H9 (cell line): ENCODE measurements around the gene PMF1. TPM values are rescaled to one million over a fixed set of nuclear protein-coding genes. Genes with fewer than 3 reads are reported as not detected.

Source experiments
- DNase-seq: peaks from one replicate; pipeline ENCODE4 v3.0.0-alpha.2; 2017
- H2AFZ ChIP-seq: one replicate; pipeline ENCODE4 v1.6.1; 2013; ENCODE audit warnings: mild to moderate bottlenecking, low read length, control low read depth, moderate library complexity
- H2AK5ac ChIP-seq: 2 replicates; pipeline ENCODE4 v1.6.1; 2013; ENCODE audit warnings: low read length, control low read depth, mixed read lengths; ENCODE audit not compliant: insufficient read length
- H2BK120ac ChIP-seq: one replicate; pipeline ENCODE4 v1.6.1; 2013; ENCODE audit warnings: low read depth, mild to moderate bottlenecking, low read length, control low read depth, inconsistent platforms; ENCODE audit not compliant: poor library complexity, severe bottlenecking
- H2BK12ac ChIP-seq: 2 replicates; pipeline ENCODE4 v1.6.1; 2013; ENCODE audit warnings: low read length, control low read depth, mixed read lengths, low read depth; ENCODE audit not compliant: insufficient read length
- H2BK15ac ChIP-seq: 2 replicates; pipeline ENCODE4 v1.6.1; 2013; ENCODE audit warnings: low read depth, low read length, control low read depth
- H2BK20ac ChIP-seq: one replicate; pipeline ENCODE4 v1.6.1; 2013; ENCODE audit warnings: low read depth, mild to moderate bottlenecking, low read length, control low read depth, inconsistent platforms; ENCODE audit not compliant: poor library complexity, severe bottlenecking
- H2BK5ac ChIP-seq: 2 replicates; pipeline ENCODE4 v1.6.1; 2013; ENCODE audit warnings: low read length, control low read depth, mixed read lengths; ENCODE audit not compliant: insufficient read length
- H3K14ac ChIP-seq: 2 replicates; pipeline ENCODE4 v1.6.1; 2013; ENCODE audit warnings: low read length, control low read depth; ENCODE audit not compliant: insufficient read depth
- H3K18ac ChIP-seq: 2 replicates; pipeline ENCODE4 v1.6.1; 2013; ENCODE audit warnings: low read depth, mild to moderate bottlenecking, mixed read lengths, low read length, control low read depth; ENCODE audit not compliant: insufficient read length
- H3K23ac ChIP-seq: 2 replicates; pipeline ENCODE4 v1.6.1; 2013; ENCODE audit warnings: low read length, control low read depth, mixed read lengths, low read depth; ENCODE audit not compliant: insufficient read length
- H3K23me2 ChIP-seq: 2 replicates; pipeline ENCODE4 v1.6.1; 2013; ENCODE audit warnings: low read depth, mild to moderate bottlenecking, mixed read lengths, low read length, control low read depth; ENCODE audit not compliant: insufficient read length, poor library complexity, severe bottlenecking
- H3K27ac ChIP-seq: 2 replicates; pipeline ENCODE4 v1.5.1; 2013; ENCODE audit warnings: low read length, control low read depth, mixed read lengths, low read depth; ENCODE audit not compliant: insufficient read length
- H3K27me3 ChIP-seq: 2 replicates; pipeline ENCODE4 v1.6.1; 2013; ENCODE audit warnings: low read length, control low read depth, inconsistent platforms; ENCODE audit not compliant: insufficient read depth
- H3K4ac ChIP-seq: 2 replicates; pipeline ENCODE4 v1.6.1; 2013; ENCODE audit warnings: low read depth, mild to moderate bottlenecking, control low read depth, inconsistent platforms, low read length, moderate library complexity
- H3K4me1 ChIP-seq: 2 replicates; pipeline ENCODE4 v1.6.1; 2013; ENCODE audit warnings: low read length, control low read depth, inconsistent platforms; ENCODE audit not compliant: insufficient read depth
- H3K4me2 ChIP-seq: 2 replicates; pipeline ENCODE4 v1.6.1; 2013; ENCODE audit warnings: low read length, control low read depth, mixed read lengths; ENCODE audit not compliant: insufficient read length, insufficient read depth
- H3K56ac ChIP-seq: 2 replicates; pipeline ENCODE4 v1.6.1; 2013; ENCODE audit warnings: low read depth, mild to moderate bottlenecking, mixed read lengths, low read length, control low read depth; ENCODE audit not compliant: insufficient read length
- H3K79me1 ChIP-seq: 2 replicates; pipeline ENCODE4 v1.6.1; 2013; ENCODE audit warnings: low read depth, mild to moderate bottlenecking, moderate library complexity, low read length, control low read depth, inconsistent platforms; ENCODE audit not compliant: insufficient read depth, poor library complexity, severe bottlenecking
- H3K79me2 ChIP-seq: 2 replicates; pipeline ENCODE4 v1.6.1; 2013; ENCODE audit warnings: low read length, control low read depth, inconsistent platforms; ENCODE audit not compliant: insufficient read depth
- H3K9ac ChIP-seq: 2 replicates; pipeline ENCODE4 v1.6.1; 2013; ENCODE audit warnings: low read length, control low read depth, mixed read lengths; ENCODE audit not compliant: insufficient read length; ENCODE audit errors: extremely low read depth
- H3K9me3 ChIP-seq: one replicate; pipeline ENCODE4 v1.6.1; 2013; ENCODE audit warnings: low read depth, low read length, inconsistent platforms; ENCODE audit not compliant: control insufficient read depth
- H3T11ph ChIP-seq: one replicate; pipeline ENCODE4 v1.6.1; 2013; ENCODE audit warnings: mild to moderate bottlenecking, low read length, control low read depth, inconsistent platforms
- H4K20me1 ChIP-seq: one replicate; pipeline ENCODE4 v1.6.1; 2013; ENCODE audit not compliant: control insufficient read depth, insufficient read length, insufficient read depth
- H4K5ac ChIP-seq: 2 replicates; pipeline ENCODE4 v1.6.1; 2013; ENCODE audit warnings: low read depth, mild to moderate bottlenecking, mixed read lengths, low read length, control low read depth; ENCODE audit not compliant: insufficient read length
- H4K8ac ChIP-seq: replicated peaks from 2 replicates; pipeline ENCODE4 v1.6.1; 2013; ENCODE audit warnings: low read length, control low read depth, mixed read lengths, low read depth; ENCODE audit not compliant: insufficient read length
- H4K91ac ChIP-seq: 2 replicates; pipeline ENCODE4 v1.6.1; 2013; ENCODE audit warnings: low read depth, mild to moderate bottlenecking, moderate library complexity, mixed read lengths, low read length, control low read depth; ENCODE audit not compliant: insufficient read length
- H3K27ac Mint-ChIP-seq, 3 experiments: 2 replicates in 2 of 3; 3 replicates in 1 of 3; pipeline ENCODE4 v1.8.0; 2020 to 2021; ENCODE audit warnings: mixed read lengths in 3 of 3, mild to moderate bottlenecking in 1 of 3, moderate library complexity in 1 of 3
- H3K27me3 Mint-ChIP-seq: 2 replicates; pipeline ENCODE4 v1.8.0; 2021; ENCODE audit warnings: low read depth, mild to moderate bottlenecking, moderate library complexity, mixed read lengths
- H3K36me3 Mint-ChIP-seq, 3 experiments: 2 replicates in 2 of 3; 3 replicates in 1 of 3; pipeline ENCODE4 v1.8.0; 2020 to 2021; ENCODE audit warnings: low read depth in 3 of 3, mixed read lengths in 3 of 3; ENCODE audit not compliant: insufficient read depth in 1 of 3
- H3K4me1 Mint-ChIP-seq, 2 experiments: 2 replicates each; pipeline ENCODE4 v1.8.0; 2020; ENCODE audit warnings: mixed read lengths in 2 of 2
- H3K4me3 Mint-ChIP-seq, 2 experiments: 2 replicates in 1 of 2; 3 replicates in 1 of 2; pipeline ENCODE4 v1.8.0; 2020 to 2021; ENCODE audit warnings: mild to moderate bottlenecking in 2 of 2, mixed read lengths in 2 of 2, moderate library complexity in 1 of 2
- H3K9me3 Mint-ChIP-seq, 2 experiments: 2 replicates in 1 of 2; 3 replicates in 1 of 2; pipeline ENCODE4 v1.8.0; 2020; ENCODE audit warnings: mild to moderate bottlenecking in 2 of 2, mixed read lengths in 2 of 2, moderate library complexity in 1 of 2
- CTCF ChIP-seq: fragments of 200-600 bp; sonication (generic); conservative IDR thresholded peaks from 3 replicates; pipeline ENCODE4 v1.8.0; 2021; ENCODE audit warnings: antibody characterized with exemption, mild to moderate bottlenecking
- WGBS: extraction: QIAGEN DNeasy Blood & Tissue Kit; methylation state at CpG from one replicate; pipeline ENCODE4 v1.1.7; 2013; ENCODE audit warnings: missing lambda C conversion rate, low lambda C conversion rate, mixed read lengths; ENCODE audit not compliant: insufficient read length; ENCODE audit errors: extremely low coverage; 5-methylcytosine and 5-hydroxymethylcytosine counted together
- total RNA-seq: library from RNA; stranded (reverse); gene quantifications from 2 replicates; pipeline ENCODE4 v1.2.1, GENCODE V29; 2021

PMF1 gene
- total RNA-seq, 1 experiment from 2014 or later = 136 TPM

GRCh38 chr1:156242738-156243137 lies 29.9 kb downstream of the PMF1 start:
- Histone ChIP-seq H3K79me2 (no peaks in the 10 kb centered on the region), H4K91ac (no peak overlapping the region), H3K9ac (no peak overlapping the region), H2BK20ac (no peak overlapping the region), H3K4me1 (no peaks in the 10 kb centered on the region), H2AK5ac (no peak overlapping the region), H2BK5ac (no peak overlapping the region), H3K27me3 (no peaks in the 10 kb centered on the region), H3K56ac (no peak overlapping the region), H2BK12ac (no peak overlapping the region), H3T11ph (no peak overlapping the region), H3K14ac (no peak overlapping the region), H2BK120ac (no peak overlapping the region), H3K4ac (no peak overlapping the region), H3K27ac (no peak overlapping the region), H3K4me2 (no peak overlapping the region), H3K9me3 (no peaks in the 10 kb centered on the region), H3K79me1 (no peaks in the 10 kb centered on the region), H3K23ac (no peak overlapping the region), H3K23me2 (peaks cover 3% of the 10 kb centered on the region), H2AFZ (no peak overlapping the region), H4K20me1 (no peaks in the 10 kb centered on the region), H4K5ac (no peak overlapping the region), H4K8ac (no peak overlapping the region), H3K18ac (no peak overlapping the region), H2BK15ac (no peak overlapping the region)
- H3K27me3 Mint-ChIP-seq = peaks cover 4% of the 10 kb centered on the region; the same call in 1 of the 2 replicates
- no CpG with 5 or more reads among the region's 10 CpGs for WGBS
- peaks cover 7 to 27% (median 23%) of the 10 kb centered on the region in 3 experiments; a peak in 5 of 7 replicates for H3K36me3 Mint-ChIP-seq
- no peaks in the 10 kb centered on the region for H3K9me3 Mint-ChIP-seq
- no peak overlapping the region for H3K4me3 Mint-ChIP-seq
- H3K4me1 Mint-ChIP-seq = peaks cover 6 to 12% of the 10 kb centered on the region in 2 experiments
- H3K27ac Mint-ChIP-seq = peak overlapping the region in 2 of 3 experiments; percentile 60 to 64; a peak in 1 of 7 replicates
- TF ChIP-seq CTCF = no peak
- no peak for DNase-seq
